Muscle layer of duodenum (tissue), 2 donors: Measurements from ENCODE around the gene SLC12A7.

Experiments used
- H3K27ac ChIP-seq: one replicate; pipeline ENCODE4 v1.7.0; 2013; ENCODE audit warnings: mild to moderate bottlenecking, low read length
- H3K27me3 ChIP-seq: one replicate; pipeline ENCODE4 v1.7.0; 2013; ENCODE audit warnings: low read depth, mild to moderate bottlenecking, control low read depth, low read length
- H3K36me3 ChIP-seq, 2 donors: one replicate each; pipeline ENCODE4 v1.7.0; 2013; ENCODE audit warnings: low read length in 2 of 2, control low read depth in 1 of 2, mild to moderate bottlenecking in 1 of 2; ENCODE audit not compliant: insufficient read depth in 2 of 2, control insufficient read depth in 1 of 2
- H3K4me1 ChIP-seq, 2 donors: one replicate each; pipeline ENCODE4 v1.7.0; 2013; ENCODE audit warnings: low read length in 2 of 2, mild to moderate bottlenecking in 2 of 2, control low read depth in 1 of 2, moderate library complexity in 1 of 2; ENCODE audit not compliant: insufficient read depth in 2 of 2, control insufficient read depth in 1 of 2
- H3K4me3 ChIP-seq, 2 donors: one replicate each; pipeline ENCODE4 v1.7.0; 2013; ENCODE audit warnings: low read length in 2 of 2, low read depth in 1 of 2, mild to moderate bottlenecking in 1 of 2
- H3K9me3 ChIP-seq, 2 donors: one replicate each; pipeline ENCODE4 v1.7.0; 2013; ENCODE audit warnings: low read length in 2 of 2, control low read depth in 1 of 2, mild to moderate bottlenecking in 1 of 2; ENCODE audit not compliant: control insufficient read depth in 1 of 2
- donor health status: healthy.

SLC12A7 gene

DNA sequence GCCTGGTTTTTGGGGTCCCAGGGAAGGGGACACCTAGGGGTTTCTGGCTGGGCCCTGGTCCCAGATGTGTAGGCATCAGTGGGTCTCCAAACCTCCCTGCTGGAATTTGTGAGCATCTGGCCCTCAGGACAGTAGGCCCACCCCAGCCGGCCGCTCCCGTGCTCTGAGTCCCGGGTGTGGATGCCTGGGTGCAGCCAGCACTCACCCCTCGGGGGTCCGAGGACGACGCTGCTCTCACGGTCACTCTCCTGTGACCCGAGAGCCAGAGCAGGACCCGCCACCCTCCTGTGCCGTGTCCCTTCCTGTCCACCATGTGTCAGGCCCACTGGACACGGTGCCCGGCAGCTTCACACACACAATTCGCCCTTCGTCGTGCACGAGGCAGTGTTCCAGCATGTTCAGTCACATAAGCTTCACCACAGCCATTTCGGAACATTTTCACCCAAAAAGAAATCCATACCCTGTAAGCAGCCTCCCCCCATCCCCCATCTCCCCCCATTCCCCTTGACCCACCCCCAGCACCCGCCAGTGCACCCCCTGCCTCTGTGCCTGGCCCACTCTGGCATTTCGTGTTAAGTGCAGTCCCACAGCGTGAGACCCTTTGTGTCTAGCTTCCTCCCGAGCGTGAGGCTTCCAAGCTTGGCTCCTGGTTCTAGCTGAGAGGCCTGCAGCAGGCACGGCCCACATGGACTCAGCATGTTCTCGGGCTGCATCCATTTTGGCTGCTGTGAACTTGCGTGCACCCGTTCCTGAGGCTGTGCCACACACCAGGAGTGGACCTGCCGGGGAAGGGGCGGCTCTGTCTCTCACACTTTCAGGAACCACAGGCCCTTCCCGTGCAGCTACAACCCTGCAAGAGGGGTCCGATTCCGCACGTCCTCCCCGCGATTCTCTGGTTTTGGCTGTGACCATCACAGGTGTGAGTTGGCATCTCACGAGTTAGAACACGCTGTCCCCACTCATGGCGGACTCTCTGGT lies 62.7 kb downstream of the SLC12A7 start:
- no peaks in the 10 kb centered on the region for H3K9me3 ChIP-seq
- H3K36me3 ChIP-seq, result peaks cover 15 to 27% of the 10 kb centered on the region in 2 donors
- no peaks in the 10 kb centered on the region for H3K27me3 ChIP-seq
- H3K4me3 ChIP-seq, result no peak overlapping the region
- H3K4me1 ChIP-seq, result no peaks in the 10 kb centered on the region
- H3K27ac ChIP-seq, result no peak overlapping the region

DNA sequence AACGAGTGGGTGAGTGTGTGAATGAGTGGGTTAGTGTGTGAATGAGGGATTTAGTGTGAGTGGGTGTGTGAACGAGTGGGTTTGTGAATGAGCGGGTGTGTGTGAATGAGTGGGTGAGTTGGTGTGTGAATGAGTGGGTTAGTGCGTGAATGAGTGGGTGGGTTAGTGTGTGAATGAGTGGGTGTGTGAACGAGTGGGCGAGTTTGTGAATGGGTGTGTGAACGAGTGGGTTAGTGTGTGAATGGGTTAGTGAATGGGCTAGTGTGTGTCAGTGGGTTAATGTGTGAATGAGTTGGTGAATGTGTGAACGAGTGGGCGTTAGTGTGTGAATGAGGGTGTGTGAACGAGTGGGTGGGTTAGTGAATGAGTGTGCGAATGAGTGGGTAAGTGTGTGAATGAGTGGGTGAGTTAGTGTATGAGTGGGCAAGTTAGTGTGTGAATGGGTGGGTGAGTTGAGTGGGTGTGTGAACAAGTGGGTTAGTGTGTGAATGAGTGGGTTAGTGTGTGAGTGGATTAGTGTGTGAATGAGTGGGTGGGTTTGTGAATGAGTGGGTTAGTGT lies 63.6 kb downstream of the SLC12A7 start:
- Histone ChIP-seq H3K9me3 (no peaks in the 10 kb centered on the region), H3K27ac (no peak overlapping the region), H3K4me3 (no peak overlapping the region), H3K4me1 (no peaks in the 10 kb centered on the region), H3K36me3 (peaks cover 8 to 20% of the 10 kb centered on the region in 2 donors), H3K27me3 (no peaks in the 10 kb centered on the region)

DNA sequence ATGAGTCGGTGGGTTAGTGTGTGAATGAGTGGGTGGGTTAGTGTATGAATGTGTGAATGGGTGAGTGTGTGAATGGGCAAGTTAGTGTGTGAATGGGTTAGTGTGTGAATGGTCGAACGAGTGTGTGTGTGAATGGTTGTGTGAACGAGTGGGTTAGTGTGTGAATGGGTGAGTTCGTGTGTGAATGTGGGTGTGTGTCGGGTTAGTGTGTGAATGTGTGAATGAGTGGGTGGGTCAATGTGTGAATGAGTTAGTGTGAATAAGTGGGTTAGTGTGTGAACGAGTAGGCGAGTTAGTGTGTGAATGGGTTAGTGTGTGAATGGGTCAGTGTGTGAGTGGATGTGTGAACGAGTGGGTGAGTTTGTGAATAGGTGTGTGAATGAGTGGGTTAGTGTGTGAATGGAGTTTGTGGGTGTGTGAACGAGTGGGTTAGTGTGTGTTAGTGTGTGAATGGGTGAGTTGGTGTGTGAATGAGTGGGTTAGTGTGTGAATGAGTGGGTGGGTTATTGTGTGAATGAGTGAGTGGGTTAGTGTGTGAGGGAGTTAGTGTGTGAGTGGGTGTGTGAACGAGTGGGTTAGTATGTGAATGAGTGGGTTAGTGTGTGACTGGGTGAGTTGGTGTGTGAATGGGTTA lies 64.4 kb downstream of the SLC12A7 start:
- Histone ChIP-seq H3K9me3 (no peaks in the 10 kb centered on the region), H3K27me3 (no peaks in the 10 kb centered on the region), H3K27ac (no peak overlapping the region), H3K4me1 (no peaks in the 10 kb centered on the region), H3K4me3 (no peak overlapping the region), H3K36me3 (peaks cover 8 to 12% of the 10 kb centered on the region in 2 donors)

DNA sequence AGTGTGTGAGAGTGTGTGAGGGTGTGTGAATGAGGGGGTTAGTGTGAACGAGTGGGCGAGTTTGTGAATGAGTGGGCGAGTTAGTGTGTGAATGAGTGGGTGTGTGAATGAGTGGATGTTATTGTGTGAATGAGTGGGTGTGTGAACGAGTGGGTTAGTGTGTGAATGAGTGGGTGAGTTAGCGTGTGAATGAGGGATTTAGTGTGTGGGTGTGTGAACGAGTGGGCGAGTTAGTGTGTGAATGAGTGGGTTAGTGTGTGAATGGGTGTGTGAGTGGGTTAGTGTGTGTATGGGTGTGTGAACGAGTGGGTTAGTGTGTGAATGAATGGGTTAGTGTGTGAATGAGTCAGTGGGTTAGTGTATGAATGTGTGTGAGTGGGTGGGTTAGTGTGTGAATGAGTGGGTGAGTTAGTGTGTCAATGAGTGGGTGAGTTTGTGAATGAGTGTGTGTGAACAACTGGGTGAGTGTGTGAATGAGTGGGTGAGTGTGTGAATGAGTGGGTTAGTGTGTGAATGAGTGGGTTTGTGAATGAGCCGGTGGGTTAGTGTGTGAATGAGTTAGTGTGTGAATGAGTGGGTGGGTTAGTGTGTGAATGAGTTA lies 65.8 kb downstream of the SLC12A7 start:
- Histone ChIP-seq H3K4me1 (no peaks in the 10 kb centered on the region), H3K9me3 (no peaks in the 10 kb centered on the region), H3K27ac (no peak overlapping the region), H3K4me3 (no peak overlapping the region), H3K36me3 (no peaks in the 10 kb centered on the region), H3K27me3 (no peaks in the 10 kb centered on the region)

DNA sequence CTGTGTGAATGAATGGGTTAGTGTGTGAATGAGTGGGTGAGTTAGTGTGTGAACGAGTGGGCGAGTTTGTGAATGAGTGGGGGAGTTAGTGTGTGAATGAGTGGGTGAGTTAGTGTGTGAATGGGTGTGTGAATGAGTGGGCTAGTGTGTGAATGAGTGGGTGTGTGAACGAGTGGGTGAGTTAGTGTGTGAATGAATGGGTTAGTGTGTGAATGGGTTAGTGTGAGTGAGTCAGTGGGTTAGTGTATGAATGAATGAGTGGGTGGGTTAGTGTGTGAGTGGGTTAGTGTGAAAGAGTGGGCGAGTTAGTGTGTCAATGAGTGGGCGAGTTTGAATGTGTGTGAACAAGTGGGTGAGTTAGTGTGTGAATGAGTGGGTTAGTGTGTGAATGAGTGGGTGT lies 67.7 kb downstream of the SLC12A7 start:
- Histone ChIP-seq H3K36me3 (no peaks in the 10 kb centered on the region), H3K4me1 (no peaks in the 10 kb centered on the region), H3K27ac (no peak overlapping the region)

DNA sequence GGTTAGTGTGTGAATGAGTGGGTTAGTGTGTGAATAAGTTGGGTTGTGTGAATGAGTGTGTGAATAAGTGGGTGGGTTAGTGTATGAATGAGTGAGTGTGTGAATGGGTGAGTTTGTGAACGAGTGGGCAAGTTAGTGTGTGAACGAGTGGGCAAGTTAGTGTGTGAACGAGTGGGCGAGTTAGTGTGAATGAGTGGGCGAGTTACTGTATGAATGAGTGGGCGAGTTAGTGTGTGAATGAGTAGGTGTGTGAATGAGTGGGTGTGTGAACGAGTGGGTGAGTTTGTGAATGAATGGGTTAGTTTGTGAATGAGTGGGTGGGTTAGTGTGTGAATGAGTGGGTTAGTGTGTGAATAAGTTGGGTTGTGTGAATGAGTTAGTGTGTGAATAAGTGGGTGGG lies 68.5 kb downstream of the SLC12A7 start:
- Histone ChIP-seq H3K36me3 (peaks cover 0 to 3% of the 10 kb centered on the region in 2 donors), H3K27me3 (no peaks in the 10 kb centered on the region), H3K27ac (no peak overlapping the region), H3K9me3 (no peaks in the 10 kb centered on the region), H3K4me1 (no peaks in the 10 kb centered on the region), H3K4me3 (no peak overlapping the region)

More for the DNA sequence above, 67.7 kb downstream of the SLC12A7 start:
- no peak overlapping the region for H3K4me3 ChIP-seq
- no peaks in the 10 kb centered on the region for H3K9me3 ChIP-seq
- H3K27me3 ChIP-seq, result no peaks in the 10 kb centered on the region

DNA sequence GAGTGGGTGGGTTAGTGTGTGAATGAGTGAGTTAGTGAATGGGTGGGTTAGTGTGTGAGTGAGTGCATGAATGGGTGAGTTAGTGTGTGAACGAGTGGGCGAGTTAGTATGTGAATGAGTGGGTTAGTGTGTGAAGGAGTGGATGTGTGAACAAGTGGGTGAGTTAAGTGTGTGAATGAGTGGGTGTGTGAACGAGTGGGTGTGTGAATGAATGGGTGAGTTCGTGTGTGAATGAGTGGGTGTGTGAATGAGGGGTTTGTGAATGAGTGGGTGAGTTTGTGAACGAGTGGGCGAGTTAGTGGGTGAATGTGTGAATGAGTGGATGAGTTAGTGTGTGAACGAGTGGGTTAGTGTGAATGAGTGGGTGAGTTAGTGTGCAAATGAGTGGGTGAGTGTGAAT lies 69.2 kb downstream of the SLC12A7 start:
- Histone ChIP-seq H3K36me3 (peaks cover 0 to 6% of the 10 kb centered on the region in 2 donors), H3K27ac (no peak overlapping the region), H3K27me3 (no peaks in the 10 kb centered on the region), H3K4me1 (no peaks in the 10 kb centered on the region), H3K4me3 (no peak overlapping the region), H3K9me3 (no peaks in the 10 kb centered on the region)

DNA sequence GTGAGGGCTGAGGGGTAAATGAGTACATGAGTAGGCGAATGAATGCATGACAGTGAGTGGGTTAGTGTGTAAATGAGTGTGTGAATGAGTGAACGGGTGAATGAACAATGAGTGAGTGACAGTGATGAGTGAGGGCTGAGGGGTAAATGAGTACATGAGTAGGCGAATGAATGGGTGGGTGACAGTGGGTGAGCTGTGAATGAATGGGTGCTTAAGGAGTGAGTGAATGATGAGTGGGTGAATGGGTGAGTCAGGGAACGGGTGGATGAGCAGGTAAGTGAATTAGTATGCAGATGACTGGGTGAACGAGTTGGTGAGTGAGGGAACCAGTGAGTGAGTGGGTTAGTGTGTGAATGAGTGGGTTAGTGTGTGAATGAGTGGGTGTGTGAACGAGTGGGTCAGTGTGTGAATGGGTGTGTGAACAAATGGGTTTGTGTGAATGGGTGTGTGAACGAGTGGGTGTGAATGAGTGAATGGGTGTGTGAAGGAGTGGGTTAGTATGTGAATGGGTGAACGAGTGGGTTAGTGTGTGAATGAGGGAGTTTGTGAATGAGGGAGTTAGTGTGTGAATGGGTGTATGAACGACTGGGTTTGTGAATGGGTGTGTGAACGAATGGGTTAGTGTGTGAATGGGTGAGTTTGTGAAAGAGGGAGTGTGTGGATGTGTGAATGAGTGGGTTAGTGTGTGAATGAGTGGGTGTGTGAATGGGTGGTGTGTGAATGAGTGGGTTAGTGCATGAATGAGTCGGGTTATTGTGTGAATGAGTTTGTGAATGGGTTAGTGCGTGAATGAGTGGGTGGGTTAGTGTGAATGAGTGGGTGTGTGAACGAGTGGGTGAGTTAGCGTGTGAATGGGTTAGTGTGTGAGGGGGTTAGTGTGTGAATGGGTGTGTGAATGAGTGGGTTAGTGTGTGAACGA lies 70.4 kb downstream of the SLC12A7 start:
- H3K27ac ChIP-seq, result no peak overlapping the region
- H3K4me3 ChIP-seq, result no peak overlapping the region
- H3K4me1 ChIP-seq, result no peaks in the 10 kb centered on the region
- H3K27me3 ChIP-seq, result no peaks in the 10 kb centered on the region
- H3K9me3 ChIP-seq, result no peaks in the 10 kb centered on the region
- peaks cover 0 to 6% of the 10 kb centered on the region in 2 donors for H3K36me3 ChIP-seq

DNA sequence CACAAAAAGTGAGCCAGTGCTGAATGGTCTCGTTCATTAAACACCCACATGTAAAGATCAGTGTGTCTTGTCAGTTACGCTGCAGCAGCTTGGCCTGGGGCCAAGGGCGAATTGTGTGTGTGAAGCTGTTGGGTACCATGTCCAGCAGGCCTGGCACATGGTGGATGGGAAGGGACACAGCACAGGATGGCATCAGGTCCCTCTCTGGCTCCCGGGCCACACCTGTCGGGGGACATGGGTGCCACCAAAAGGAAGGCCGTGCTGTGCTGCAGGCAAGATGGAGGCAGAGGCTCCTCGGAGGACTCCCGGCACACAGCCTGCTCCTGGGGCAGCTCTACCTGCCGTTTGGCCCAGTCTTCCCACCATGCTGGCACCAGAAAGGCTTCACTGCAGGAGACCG lies 71.3 kb downstream of the SLC12A7 start:
- Histone ChIP-seq H3K4me1 (no peaks in the 10 kb centered on the region), H3K27ac (no peak overlapping the region), H3K9me3 (no peaks in the 10 kb centered on the region), H3K4me3 (no peak overlapping the region), H3K36me3 (peaks cover 0 to 6% of the 10 kb centered on the region in 2 donors), H3K27me3 (no peaks in the 10 kb centered on the region)

DNA sequence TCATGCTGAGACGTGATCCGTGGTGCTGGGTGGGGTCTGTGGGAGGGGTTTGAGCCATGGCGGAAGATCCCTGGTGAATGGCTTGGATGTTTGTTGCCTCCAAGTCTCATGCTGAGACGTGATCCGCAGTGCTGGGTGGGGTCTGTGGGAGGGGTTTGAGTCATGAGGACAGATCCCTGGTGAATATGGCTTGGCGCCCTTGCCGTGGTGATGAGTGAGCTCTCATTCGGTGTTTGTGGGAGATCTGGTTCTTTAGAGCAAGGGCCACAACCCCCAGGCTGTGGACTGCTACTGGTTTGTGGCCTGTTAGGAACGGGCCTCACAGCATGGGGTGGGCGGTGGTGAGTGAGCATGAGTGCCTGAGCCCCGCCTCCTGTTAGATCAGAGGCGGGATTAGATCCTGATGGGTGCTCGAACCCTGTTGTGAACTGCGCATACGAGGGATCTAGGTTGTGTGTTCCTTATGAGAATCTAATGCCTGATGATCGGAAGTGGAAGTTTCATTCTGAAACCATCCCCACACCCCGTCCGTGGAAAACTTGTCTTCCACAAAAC lies 72.1 kb downstream of the SLC12A7 start:
- H3K9me3 ChIP-seq, result no peaks in the 10 kb centered on the region

More for the DNA sequence above, 72.1 kb downstream of the SLC12A7 start:
- Histone ChIP-seq H3K4me3 (no peak overlapping the region), H3K27ac (no peak overlapping the region), H3K4me1 (no peaks in the 10 kb centered on the region), H3K36me3 (peaks cover 0 to 6% of the 10 kb centered on the region in 2 donors), H3K27me3 (no peaks in the 10 kb centered on the region)
